Stimulated activated CD8-positive, alpha-beta memory T cell treated with anti-CD3 and anti-CD28 coated beads, Interleukin-7, amount 100 ng/mL, for 4 hours (primary cell): Measurements from ENCODE around the gene PRF1.
"Not testable (repeated sequence)": the region's sequence is repeated elsewhere in the genome, so short reads cannot be mapped to it uniquely, and the experiment has no call there.

ENCODE experiments used
- DNase-seq, 2 donors: peaks; one replicate each; pipeline ENCODE4 v3.0.0-alpha.2; 2020; ENCODE audit warnings: low read depth in 2 of 2

The PRF1 gene

GRCh38 chr10:70617798-70618568 lies 15.4 kb upstream of the PRF1 start:
- no peak for DNase-seq

DNA sequence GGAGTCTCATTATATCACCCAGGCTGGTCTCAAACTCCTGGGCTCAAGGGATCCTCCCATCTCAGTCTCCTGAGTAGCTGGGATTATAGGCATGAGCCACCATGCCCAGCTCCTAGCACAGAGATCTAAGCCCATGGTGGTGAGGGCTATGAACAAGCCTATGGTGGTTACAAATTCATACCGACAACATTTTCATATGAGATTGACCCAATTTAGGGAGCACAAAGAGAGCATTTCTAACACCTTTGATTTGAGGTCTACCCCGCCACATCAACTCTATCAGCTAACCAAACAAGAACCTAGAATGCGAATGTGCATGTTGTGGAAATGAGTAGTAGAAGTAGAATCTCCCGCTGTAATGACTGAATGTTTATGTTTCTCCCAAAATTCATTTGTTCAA lies 14.2 kb upstream of the PRF1 start:
- DNase-seq: no peak

GRCh38 chr10:70615784-70616522 lies 13.4 kb upstream of the PRF1 start:
- DNase-seq: no peak

DNA sequence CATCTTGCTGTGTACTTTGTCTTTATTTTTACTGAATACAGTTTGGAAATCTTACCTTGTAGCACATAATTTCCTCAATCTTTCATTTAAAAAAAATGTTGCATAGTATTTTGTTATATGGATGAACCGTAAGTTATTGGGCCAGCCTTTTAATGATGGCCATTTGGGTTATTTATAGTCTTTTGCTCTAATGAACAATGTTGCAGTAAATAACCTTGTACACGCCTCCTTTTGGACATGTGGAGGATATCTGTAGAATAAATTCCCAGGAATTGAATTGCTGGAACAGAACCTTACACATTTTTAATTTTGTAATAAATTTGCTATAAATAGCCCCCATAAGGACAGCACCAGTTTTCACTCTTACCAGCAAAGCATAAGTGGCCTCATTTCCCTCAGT lies 12.7 kb upstream of the PRF1 start:
- no peak for DNase-seq

DNA sequence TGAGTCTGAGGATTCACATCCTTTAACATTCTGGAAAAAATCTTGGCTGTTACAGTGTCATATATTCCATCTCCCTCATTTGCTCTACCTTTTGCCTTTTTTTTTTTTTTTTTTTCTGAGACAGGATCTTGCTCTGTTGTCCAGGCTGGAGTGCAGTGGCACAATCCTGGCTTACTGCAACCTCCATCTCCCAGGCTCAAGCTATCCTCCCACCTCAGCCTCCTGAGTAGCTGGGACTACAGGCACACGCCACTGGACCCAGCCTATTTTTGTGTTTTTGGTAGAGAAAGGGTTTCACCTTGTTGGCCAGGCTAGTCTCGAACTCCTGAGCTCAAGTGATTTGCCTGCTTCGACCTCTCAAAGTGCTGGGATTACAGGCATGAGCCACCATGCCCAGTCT lies 11.8 kb upstream of the PRF1 start:
- not testable (repeated sequence) for DNase-seq

DNA sequence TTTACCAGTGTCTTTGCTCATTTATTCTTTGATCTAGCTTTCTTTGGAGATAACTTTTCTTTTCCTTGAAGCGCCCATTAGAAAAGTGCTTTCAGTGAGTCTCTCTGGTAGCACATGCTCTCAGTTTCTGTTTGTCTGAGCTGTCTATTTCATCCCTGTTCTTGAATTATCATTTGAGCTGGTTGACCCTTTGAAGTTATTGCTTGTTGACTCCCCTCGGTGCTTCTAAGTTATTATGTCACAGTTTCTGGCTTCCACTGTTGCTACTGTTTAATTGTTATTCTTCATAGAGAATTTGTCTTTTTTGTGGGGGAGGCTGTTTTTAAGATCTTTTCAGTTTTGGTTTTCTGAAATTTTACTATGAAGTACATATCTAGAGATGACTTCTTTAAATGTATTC lies 11.4 kb upstream of the PRF1 start:
- no peak for DNase-seq

GRCh38 chr10:70607936-70608335 lies 5.4 kb upstream of the PRF1 start:
- DNase-seq: no peak

DNA sequence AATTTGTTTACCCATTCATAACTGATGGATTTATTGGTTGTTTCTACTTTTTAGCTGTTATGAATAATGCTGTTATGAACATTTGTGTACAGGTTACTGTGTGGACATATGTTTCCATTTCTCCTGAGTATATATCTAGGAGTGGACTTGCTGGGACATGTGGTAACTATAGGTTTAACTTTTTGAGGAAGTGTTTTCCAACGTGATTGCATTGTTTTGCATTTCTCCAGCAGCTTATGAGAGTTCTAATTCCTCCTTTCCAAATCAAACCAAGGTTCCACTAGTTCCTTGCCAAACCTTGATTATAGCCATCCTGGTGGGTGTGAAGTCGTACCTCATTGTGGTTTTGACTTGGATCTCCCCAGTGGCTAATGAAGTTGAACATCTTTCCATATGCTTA lies 2.6 kb upstream of the PRF1 start:
- no peak for DNase-seq

GRCh38 chr10:70604106-70604505 lies 1.6 kb upstream of the PRF1 start:
- no peak for DNase-seq

GRCh38 chr10:70603449-70603801 lies 884 bp upstream of the PRF1 start:
- peak; percentile 57 to 72 for DNase-seq

DNA sequence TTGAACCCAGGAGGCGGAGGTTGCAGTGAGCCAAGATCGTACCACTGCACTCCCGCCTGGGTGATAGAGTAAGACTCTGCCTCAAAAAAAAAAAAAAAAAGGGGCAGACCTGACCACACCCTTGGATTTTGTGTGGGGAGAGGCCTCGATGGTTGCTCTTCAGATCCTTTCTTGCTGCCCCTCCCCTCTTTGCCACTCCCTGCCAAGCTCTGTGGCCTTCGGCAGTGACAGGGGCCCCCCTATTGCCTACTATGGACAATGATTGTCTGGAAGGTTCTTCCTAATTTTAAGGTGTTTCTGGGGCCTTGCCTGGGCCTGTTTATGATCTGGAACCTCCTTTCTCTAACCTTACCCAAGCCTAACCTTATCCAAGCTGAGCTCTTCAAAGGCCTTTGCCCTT lies 795 bp downstream of the PRF1 start:
- no peak for DNase-seq

GRCh38 chr10:70600512-70601395 lies 1.8 kb downstream of the PRF1 start:
- DNase-seq: no peak

DNA sequence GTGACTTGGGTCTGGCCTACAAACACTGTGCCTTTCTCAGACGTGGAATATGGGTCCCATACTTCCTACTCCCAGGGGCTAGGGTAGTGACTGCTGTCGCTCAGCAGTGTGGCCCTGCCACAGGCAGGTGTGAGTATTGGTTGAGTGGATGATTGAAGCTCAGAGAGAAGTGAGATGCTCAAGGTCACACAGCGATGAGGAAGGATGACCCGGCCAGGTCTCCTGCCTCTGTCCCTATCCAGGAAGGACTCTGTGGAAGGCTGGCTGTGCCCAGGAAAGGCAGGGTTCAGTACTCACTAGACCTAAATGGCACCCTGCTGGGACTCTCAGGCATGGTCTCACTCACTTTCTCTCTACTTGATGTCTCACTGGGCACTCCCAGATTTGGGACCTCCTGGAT lies 2.8 kb downstream of the PRF1 start:
- no peak for DNase-seq

DNA sequence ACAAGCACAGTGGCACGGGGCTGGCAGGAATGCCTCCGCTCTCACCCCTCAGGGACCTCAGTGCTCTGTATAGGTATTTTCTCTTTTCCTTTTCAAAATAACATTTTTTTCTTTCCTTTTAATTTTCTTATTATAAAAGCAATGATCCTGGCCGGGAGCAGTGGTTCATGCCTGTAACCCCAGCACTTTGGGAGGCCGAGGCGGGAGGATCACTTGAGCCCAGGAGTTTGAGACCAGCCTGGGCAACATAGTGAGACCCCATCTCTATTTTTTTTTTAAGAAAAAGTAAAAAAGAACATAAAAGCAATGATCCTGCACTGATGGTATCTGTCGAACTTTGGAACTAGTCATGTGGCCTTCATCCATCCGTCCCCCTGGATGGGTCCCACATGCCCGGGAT lies 3.2 kb downstream of the PRF1 start:
- DNase-seq: no peak

DNA sequence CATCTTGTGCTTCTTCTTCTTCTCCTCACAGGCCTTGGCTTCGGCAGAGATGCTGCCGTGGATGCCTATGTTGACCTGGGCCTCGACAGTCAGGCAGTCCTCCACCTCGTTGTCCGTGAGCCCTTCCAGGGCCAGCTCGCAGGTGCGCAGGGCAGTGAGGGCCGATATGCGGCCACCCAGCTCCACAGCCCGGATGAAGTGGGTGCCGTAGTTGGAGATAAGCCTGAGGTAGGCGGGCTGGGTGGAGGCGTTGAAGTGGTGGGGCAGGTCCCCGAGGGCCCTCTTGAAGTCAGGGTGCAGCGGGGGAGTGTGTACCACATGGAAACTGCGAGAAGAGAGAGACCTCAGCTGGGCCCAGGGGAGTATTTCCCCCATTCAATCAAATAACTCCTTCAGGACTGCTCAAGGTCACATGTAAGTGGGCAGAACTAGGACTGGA lies 3.7 kb downstream of the PRF1 start:
- DNase-seq: no peak

DNA sequence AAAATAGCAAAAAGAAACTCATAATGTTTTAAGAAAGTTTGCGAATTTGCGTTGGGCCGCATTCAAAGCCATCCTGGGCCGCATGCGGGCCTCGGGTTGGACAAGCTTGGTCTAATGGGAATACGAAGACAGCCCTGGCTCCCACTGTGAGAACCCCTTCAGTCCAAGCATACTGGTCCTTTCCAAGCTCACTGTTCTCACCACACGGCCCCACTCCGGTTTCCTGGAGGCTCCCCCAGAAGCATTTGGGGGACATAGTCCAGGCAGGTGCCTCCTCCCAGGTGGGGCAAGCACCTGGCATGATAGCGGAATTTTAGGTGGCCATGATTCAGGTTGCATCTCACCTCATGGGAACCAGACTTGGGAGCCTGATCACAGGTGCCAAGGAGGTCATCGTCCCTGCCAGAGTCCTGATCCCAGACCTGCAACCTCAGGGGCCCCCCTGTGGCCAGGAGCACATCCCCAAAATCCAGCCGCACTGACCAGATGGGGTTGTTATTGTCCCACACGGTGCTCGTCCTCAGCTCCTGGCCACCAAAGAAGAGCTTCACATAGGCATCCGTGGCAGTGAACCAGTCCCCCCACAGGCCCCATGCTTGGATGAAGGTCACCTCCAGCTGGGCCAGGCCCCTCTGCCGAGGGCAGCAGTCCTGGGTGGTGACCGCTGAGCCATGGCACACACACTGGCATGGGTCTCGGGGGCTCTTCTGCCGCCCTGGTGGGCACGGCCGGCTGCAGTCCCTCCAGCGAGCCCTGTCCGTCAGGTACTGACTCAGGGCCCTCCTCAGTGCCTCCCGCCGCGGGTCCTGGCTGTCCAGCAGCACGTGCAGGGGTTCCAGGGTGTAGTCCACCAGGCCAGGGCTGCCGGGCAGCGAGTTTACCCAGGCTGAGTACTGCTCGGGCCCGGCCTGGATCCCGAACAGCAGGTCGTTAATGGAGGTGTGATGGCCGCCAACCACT lies 4.4 kb downstream of the PRF1 start:
- DNase-seq: no peak

DNA sequence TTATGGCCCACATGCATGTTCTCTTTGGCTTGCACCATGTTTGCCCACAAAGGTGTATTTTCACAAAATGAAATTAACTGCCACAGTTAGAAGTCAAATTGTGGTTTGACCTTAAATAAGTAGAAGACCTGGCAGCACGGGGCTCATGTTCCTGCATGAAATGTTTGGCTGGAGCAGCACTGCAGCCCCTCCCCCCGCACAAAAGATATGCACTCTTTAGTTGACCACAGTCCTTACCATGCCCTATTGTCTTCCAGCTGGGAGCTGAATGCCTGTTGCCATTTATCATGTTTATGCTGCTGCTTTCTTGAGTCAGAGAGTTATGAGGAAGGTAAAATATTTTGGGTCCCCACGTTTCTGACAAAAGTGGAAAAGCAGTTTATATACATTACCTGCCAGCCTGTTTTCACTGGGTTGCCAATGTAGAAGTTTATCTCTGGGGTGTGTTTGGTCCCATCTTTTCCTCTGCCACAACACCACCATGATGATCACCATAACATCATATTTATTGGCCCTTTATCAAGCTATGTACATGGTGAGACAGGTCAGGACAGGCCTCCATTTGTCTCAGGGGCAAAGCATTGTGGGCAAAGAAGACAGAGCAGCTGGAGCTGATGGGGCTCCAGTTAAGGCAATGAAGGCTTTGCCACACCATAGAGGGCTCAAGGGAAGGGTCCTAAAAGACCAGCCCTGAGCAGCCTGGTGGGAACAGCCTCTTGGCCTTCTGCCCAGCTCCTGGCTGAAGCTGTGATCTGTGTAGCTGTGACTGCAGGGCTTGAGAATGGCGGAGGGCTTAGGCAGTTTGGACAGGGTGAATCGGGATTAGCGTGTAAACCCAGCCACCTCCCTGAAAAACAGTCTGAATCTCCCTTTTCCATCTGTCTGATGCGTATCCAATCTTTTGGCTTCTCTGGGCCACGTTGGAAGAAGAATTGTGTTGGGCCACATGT lies 5.4 kb downstream of the PRF1 start:
- DNase-seq: no peak

GRCh38 chr10:70596110-70596798 lies 6.3 kb downstream of the PRF1 start:
- no peak for DNase-seq

GRCh38 chr10:70595566-70596016 lies 7.0 kb downstream of the PRF1 start:
- no peak for DNase-seq
